ENCODE results near the gene RAC2.

Gene RAC2

DNA sequence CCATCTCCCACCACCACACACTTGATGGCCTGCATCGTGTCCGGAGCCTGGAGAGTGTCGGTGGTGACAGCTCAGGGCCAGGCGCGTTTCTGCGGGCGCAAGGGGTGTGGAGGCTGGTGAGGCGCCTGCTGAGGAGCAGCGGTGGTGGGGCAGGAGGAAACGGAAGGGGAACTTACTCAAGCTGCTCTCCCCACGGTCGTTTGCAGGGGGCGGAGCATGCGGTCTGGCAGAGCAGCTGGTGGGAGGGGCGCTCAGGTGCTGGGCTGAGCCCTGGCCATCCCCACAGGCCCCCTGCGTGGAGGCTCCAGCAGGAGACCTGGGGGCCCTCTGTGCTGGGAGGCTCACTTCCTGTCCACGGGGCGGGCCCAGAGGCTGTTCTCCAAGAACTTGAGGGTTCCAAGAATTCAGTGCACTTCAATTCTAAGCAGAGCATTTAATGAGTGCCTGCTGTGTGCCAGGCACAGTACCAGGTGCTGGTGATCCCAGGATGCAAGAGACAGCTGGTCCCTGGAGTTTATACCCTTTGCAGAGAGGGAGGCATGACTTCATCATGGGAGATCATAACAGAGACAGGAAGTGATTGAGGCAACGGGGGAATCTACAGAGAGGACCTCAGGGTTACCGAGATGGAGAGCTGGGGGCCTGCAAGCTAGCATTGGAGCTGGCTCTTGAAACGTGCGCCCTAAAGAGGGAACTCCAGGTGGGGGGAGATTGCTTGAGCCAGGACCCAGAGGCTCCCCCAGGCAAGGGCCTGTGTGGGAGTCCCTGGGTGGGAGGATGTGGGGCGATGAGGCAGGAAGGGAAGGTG, at the start of gene RAC2:
Gene RAC2 (minus strand): TSS at position 156 of the 808 bp plus-strand sequence. CDS start 121 bp downstream, at position 35.
- peak; percentile 77 for DNase-seq

DNA sequence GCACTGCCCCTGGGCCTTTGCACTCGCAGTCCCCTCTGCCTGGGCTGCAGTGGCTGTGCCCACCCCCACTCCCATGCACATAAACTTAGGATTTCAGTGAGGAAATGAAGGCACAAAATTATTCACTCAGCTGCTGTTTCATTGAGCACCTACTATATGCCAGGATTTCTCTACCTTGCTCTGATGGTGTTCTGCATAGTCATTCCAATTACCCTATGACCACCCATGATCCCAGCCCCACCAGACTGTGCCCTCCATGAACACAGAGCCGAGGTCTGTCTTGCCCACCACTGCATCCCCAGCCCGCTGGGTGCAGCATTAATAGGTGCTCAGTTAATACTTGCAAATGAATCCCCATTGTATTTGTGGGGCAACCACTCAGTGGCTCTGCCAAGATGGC, 49.1 kb upstream of the RAC2 start:
- no peak for DNase-seq

DNA sequence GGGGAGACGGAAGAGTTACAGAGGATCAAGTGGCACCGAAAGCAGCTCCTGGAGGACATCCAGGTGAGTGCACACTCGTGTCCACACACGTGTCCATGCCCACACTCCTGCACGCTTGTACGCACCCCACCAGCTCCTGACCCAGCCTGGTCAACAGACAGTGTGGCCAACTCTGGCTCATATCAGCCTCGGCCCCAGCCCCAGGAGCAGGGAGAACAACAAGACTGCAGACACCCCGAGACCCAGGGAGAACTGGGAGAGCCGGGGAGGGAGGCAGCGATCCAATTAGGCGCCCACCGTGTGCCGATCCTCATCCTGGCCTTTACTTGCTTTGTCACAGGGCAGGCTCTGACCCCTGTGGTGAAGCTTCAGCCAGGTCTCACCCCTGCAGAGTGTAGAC, 48.6 kb upstream of the RAC2 start:
- DNase-seq: no peak

DNA sequence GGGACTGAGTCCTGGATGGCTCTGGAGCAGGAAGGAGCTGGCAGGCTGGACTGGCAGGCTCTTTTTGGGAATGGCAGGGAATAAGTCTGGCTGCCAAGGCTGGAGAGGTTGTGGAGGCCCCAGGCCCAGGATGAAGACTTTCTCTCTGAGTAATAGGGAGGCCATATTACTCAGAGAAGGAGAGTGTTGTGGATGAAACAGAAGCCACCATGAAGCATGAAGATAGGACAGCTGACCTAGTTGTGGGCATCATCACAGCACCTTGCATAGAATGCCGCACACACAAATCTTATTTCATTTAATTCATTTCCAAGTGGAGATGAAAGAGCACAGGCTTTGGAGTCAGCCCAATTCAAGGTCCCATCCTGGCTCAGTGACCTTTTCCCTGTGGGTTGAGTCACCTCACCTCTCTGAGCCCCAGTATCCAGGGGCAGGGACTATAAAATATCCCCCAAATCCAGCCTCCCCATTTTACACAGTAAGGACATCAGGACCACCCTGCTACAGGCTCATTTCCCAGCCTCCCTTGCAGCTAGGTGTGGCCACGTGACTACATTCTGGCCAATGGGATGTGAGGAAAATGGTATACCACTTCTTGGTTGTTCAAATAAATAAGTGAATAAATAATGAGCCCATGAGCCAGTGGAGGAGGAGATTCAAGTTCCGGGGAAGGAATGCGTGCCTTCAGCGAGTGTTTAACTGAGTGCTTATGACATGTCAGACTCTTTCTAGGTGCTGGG, 47.7 kb upstream of the RAC2 start:
- no peak for DNase-seq

DNA sequence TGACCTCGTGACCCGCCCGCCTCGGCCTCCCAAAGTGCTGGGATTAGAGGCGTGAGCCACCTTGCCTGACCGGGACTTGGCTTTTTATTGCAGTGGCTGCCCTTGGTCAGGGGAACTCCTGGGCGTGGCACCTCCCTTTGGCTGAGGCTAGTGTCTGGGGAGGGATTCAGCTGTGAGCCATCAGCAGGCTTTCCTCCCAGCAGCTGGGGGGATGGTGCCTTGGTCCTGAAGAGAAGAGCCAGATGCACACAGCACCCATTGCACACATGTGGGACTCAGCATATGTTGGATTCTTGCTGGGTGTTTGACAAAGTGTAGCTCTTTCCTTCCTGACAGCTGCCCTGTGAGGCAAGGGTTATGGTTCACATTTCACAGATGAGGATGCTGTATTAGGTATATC, 46.7 kb upstream of the RAC2 start:
- DNase-seq: no peak

DNA sequence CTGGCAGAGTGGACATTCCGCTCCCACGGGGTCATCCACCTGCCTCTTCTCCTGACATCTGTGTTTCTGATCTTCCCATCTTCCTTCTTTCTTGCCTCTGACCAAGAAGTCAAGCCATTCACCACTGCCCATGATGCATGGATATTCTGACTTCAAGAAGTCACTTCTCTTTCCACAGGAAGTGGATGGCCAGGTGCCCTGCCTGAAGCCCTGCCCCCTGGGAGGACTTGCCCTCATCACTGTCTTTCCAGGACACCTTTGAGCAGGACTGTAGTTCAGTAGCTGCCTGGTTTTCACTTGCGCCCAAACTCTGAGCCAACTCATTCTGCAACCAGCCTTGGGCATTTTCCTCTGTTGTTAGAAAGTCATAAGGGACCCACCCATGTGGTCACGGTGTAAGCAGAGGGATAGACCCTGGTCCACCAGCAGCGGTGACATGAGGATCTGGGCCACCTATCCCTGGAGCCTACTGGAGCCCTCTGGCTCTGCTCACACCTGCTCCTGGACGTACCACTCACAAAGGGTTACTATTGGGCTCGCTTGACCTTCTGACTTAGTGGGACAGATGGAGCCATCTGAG, 45.2 kb upstream of the RAC2 start:
- DNase-seq: no peak

DNA sequence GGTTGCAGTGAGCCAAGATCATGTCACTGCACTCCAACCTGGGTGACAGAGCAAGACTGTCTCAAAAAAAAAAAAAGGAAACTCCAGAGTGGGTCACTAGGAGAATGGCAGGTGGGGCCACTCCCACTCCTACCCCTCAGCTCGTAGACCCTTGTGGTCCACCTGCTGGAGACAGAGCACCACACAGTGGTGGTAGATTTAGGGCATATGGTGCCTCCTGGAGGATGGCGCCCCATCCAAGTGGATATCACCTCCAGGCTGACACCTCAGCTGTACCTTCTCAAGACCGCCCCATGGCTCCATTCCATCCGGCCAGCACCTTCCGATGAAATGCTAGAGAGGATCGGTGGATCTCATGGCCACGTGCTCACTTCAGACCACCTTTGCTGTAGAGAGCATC, 44.5 kb upstream of the RAC2 start:
- no peak for DNase-seq

DNA sequence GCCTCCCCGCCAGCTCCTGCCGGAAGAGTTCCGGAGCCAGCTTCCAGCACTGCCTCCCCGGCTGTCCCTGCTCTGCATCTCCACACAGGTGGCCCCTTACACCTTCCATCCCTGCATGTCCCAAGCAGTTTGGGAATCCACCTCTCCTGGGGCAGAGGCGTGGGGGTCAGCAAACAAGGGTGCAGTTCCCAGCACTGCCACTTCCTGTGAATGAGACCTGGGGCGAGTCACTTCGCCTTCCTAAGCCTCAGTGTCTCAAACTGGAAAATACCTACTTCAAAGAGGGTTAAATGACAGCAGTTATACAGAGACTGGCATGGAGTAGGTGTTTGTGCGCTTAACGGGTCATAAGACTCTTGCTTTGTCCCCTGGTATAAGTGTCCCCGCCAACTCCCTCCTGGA, 43.5 kb upstream of the RAC2 start:
- DNase-seq: no peak

DNA sequence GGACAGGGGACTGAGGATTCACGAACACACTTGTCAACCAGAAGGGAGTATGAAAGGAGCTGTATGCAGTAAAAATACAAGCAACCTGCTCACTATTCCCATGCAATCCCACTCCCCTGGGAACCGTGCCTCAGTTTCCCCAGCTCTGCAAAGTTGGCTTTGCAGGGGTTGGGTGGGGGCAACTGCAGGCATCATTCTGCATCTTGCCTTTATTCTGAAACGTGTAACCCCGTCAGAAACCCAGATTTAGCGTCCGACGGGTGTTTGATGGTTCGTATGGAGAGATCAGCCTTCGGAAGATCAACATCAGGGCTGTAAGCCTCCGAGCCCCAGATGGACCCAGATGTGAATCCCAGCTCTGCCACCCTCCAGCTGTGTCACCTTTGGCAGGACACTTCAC, 41.9 kb upstream of the RAC2 start:
- no peak for DNase-seq

DNA sequence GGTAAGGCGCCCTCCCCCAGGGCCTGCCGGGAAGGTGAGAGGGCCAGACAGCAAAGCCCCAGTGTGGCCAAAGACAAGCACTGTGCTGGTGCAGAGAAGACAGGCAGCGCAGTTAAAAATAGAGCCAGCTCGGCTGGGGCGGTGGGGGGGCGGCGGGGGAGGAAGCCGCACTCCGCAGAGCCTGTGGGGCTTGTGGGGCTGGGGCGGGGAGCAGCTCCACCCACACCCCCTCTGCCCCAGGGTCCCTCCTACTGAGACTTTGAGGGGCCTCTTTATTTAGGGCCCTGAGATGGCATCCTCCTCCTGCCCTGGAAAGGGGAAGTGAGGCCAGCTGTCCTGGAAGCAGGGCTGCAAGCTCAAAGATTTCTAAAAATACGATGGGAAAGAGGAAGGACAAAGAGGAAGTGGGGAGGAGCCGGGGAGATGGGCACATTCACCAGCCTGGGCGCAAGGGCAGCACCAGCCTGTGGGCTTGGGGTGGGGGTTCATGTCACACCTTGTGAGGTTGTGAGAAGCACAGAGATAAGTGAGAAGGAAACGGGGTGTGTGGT, 40.8 kb upstream of the RAC2 start:
- no peak for DNase-seq

DNA sequence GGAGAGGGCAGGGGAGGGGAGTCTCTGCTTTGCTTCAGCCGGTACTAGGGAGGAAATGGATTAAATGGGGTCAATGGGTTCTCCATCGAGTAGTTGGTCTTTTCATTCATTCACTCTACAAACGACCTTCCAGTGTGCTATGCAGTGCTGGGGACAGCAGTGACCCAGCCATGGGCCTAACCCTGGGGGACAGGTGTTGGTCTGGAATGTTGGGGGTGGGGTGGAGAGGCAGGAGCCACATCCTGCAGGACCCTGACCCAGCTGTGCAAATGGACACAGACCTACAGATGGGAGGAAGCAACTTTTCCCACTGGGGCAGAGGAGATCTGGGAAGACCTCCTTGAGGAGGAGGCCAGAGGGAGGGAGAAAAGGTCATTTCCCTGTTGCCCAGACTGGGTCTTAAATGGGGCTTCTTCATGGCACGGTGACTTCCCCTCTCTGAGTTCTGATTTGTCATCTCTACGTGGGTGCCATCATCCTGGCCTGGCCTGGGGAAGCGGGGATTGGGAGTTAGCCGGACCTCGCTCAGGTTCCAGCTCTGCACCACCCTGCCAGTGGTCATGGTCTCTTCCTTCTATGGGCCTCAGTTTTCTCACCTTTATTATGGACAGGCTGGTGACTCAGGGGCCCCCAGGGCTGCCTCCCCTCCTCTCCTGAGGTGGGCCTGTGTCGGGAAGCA, 40.2 kb upstream of the RAC2 start:
- no peak for DNase-seq

DNA sequence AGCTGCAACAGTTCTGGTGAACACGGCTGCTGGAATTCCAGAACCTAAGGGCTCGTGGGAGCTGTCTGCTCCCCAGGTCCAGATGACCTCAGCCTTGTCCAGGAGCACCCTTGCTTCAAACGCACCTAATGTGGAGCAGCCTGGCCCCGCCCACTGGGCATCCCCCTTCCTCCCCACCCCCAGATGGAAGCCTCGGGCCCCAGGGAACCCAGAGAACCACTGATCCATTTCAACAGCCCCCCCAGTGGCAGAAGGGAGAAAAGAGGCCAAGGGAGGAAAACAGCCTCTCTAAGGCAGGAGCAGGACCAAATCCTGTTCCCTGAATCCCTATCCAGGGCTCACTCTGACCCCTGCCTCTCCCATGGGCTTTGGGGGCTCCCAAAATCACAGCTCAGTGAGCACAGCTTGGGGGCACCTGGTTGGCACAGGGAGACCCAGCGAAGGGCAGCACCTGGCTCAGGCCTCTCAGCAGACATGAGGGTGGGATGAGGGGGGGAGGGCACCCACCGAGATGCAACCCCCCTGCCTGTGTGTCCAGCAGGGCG, 39.4 kb upstream of the RAC2 start:
- DNase-seq: no peak

DNA sequence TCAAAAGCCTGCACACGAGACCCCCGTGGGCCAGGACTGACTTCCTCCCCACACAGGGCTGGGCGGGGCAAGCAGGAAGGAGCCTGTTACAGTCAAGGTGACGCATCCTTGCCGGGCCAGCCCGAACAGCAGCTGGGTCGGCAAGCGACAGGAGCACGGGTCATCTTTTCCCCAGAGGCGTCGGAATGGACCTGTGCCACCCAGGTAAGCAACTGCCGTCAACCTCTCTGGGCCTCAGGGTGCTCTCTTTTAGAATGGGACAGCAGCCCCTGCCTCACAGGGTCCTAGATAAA, 38.3 kb upstream of the RAC2 start, which contains the start of gene CYTH4:
Gene CYTH4 (plus strand): TSS at position 124 of the 293 bp plus-strand sequence. CDS start 62 bp downstream, at position 186.
- DNase-seq: no peak

DNA sequence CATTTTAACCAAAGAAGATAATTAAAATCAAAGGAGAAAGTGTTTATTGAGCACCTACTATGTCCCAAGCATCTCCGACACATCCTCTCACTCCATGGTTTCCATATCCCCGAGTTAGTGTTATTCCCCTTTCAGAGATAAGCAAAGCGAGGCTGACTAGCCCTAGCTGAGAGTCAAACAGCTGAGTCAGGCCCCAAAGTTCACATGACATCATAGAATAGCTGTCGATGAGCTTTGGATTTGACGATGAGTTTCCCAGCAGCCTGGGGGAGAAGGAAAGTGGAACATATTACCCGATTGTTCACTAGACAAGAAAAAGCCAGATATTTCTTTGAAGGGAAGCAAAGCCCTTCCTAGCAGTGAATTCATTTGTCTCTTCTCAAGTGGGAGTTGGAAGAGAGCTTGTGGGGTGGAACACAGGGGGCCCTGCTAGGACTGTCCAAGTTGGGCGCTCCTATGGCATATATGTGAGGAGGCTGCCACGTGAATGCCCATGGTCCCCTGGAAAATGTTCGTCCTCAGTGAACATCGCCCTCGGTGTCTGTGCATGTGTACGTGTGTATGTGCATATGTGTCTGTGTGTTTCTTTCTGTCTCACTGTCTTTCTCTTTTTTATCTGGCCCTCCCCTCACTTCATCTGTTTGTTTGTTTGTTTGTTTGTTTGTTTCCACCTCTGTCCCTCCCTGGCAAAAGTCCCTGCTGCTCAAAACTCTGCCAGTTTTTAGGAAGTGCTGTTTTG, 37.7 kb upstream of the RAC2 start:
- no peak for DNase-seq

DNA sequence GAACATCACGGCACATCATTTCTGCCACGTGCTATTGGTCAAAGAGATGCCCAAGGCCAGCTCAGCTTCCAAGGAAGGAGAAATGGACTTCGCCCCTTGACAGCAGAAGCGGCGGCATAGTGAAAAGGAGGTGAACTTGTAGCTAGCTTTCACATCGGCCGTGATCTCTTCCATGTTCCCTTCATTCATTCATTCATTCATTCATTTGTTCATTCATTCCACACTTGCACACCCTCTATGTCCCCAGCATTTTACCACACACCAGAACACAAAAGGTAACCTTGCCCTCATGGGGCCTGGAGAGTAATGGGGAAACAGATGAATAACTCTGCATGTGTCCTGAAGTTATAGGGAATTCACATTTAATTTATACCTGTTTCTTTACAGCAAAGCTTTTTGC, 37.1 kb upstream of the RAC2 start:
- no peak for DNase-seq

DNA sequence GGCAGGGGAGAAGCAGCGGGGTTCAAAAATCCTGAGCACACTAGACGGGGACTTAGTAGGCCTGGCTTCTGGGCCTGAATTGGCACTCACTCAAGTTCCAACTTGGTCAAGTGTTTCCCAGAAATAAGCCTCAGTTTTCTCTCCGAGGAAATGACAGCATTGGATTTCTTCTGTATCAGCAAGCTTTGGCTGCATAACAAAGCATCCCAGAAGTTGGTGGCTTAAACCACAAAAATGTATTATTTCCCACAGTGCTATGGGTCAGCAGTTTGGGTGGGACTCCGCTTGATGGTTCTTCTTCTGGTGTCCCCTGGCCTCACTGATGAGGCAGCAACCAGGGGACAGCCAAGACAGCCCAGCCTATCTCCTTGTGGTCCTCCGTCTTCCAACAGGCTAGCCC, 36.6 kb upstream of the RAC2 start:
- DNase-seq: no peak

DNA sequence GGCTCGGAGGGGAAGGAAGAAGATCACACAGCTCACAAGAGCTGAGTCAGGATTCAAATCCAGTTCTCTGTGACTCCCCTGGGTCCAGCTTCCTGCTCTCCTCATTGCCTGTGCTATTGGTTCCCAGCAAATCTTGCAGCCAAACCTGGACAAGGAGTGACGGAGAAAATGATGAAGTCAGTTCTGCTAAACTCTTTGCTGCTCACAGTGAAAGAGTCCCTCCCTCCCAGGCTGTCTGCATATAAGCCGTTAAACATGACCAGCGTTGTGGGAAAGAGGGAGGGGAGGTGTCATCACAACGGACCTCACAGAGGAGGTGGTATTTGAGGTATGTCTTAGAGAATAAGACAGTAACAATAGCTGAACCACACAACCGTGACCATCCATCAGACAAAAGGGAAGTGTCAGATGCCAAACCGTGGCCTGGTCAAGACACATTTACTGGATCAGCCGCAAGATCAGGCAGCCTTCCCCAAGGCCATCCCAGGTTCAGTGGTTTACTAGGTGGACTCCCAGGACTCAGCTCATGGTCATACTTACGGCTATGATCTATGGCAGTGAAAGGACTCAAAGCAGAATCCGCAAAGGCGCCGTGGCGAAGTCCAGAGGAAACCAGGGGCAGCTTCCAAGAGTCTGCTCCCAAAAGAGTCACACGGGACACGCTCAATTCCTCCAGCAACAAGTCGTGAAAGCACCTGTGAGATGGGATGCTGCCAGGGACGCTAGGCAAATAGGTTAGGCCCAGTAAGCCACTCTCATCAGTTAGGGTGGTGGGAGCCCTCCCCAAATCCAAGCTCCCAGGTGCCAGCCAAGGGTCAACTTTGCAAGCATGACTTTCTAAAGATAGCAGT, 35.5 kb upstream of the RAC2 start:
- no peak for DNase-seq

DNA sequence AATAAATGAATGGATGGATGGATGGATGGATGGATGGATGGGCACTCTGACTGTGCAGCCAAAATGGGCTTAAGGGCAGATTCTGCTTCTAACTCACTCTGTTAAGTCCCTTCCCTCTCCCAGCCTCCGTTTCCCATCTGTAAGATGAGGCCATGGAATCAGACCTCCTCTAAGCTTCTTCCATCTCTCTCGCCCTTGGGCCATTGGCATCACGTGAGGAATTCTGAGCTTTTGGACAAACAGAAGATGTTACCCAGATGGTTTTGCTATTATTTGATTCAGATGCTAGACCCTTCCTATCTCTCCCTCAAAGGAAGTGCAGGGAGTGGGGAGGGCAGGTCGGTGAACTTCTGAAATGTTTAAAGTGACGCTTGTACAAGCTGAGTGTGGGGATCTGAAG, 34.2 kb upstream of the RAC2 start:
- no peak for DNase-seq

DNA sequence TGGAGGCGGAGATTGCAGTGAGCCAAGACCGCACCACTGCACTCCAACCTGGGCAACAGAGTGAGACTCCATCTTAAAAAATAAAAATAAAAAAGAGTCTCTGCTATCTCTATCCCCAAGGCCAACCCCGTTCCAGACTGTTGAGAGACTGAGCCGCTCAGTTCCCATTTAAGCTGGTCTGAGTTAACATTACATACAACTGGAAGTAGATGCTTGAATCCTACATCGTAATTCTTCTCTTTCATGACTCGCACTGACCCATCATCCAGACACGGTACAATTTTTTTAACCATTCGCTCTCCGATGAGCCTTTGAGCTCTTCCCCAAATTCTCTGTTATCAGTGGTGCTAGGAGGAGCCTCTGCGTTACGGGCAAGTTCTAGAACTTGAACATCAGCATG, 33.3 kb upstream of the RAC2 start:
- no peak for DNase-seq

DNA sequence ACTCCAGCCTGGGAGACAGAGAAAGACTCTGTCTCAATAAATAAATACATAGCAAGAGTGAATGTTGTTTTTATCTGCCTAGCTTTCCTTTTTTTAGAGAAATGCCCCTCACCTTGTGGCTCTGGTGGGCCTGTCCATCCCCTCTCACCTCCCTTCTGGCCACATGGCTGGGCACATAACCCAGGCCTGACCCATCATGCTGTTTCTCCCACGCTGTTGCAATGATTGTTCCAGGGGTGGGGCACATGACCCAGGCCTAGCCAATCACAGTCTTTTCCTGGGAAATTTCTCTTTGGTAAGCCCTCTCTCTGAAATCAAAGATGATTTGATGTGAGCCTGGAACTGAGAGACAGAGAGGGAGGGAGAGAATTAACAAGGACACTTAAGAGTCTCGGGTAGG, 32.7 kb upstream of the RAC2 start:
- no peak for DNase-seq

DNA sequence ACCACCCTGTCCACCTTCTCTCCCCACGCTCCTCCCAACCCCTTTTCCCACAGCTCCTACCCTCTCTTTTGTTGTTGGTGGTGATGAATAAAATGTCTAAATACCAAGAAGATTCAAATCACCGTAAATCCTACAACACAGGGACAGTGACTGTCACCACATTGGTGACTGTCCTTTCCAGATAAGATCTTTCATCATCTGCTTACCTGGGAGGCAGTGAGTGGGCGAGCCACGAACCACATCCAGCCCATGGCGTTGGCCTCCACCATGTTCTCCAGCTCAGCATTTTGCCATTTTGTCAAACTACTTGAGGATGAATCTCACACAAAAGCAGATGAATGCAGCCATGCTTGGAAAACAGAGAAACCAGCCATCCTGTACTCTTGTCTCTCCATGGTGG, 31.6 kb upstream of the RAC2 start:
- DNase-seq: no peak
